Measurements from ENCODE around the gene SERPINA10. TPM values are rescaled to one million over a fixed set of nuclear protein-coding genes. Genes with fewer than 3 reads are reported as not detected.

Gene SERPINA10
- total RNA-seq, 1 experiment from 2014 or later: 0.04 TPM

- no peaks in the 10 kb centered on the region; the same call in 1 of the 2 replicates for H3K27me3 Mint-ChIP-seq (ENCODE audit: low read depth)
- no peak overlapping the region for H3K27ac Mint-ChIP-seq
- POLR2A ChIA-PET: no interaction called here
- no peak for ATAC-seq
- H3K4me3 Mint-ChIP-seq: no peak overlapping the region
- H3K9me3 Mint-ChIP-seq: peaks cover 24% of the 10 kb centered on the region
- DNase-seq (ENCODE audit: low spot score): no peak
- no peaks in the 10 kb centered on the region for H3K36me3 Mint-ChIP-seq
- CTCF ChIA-PET: interaction anchor here (0.6 to 4.1 kb wide), 6 partner anchors 90 to 369 kb away, joined by 3 to 32 read pairs (median 4); no protein-coding TSS in a partner anchor
- H3K4me1 Mint-ChIP-seq: no peaks in the 10 kb centered on the region
- TF ChIP-seq ARID4B (CRISPR knock-in tag; IDR thresholded peaks at IDR 0.05; ENCODE audit: borderline replicate concordance): no peak
- TF ChIP-seq SMAD4 (CRISPR knock-in tag; IDR thresholded peaks at IDR 0.05): no peak
- TF ChIP-seq NR1H2 (CRISPR knock-in tag; IDR thresholded peaks at IDR 0.05): no peak
- no peak for TF ChIP-seq OVOL2 (CRISPR knock-in tag; IDR thresholded peaks at IDR 0.05; ENCODE audit: borderline replicate concordance)
- no peak for TF ChIP-seq TEAD1 (CRISPR knock-in tag; IDR thresholded peaks at IDR 0.05)
- TF ChIP-seq ZNF416 (CRISPR knock-in tag; IDR thresholded peaks at IDR 0.05): no peak
- TF ChIP-seq MLX (CRISPR knock-in tag; IDR thresholded peaks at IDR 0.05): no peak
- TF ChIP-seq NR3C1 (CRISPR knock-in tag; conservative IDR thresholded peaks at IDR 0.05; ENCODE audit: low read depth): no peak
- TF ChIP-seq MXD4 (CRISPR knock-in tag; IDR thresholded peaks at IDR 0.05; ENCODE audit: borderline replicate concordance): no peak
Measured at GRCh38 chr14:94305620-94306019, 12.6 kb upstream of the SERPINA10 start.

GRCh38 chr14:94304243-94304642 is 11.2 kb upstream of the SERPINA10 start:
- H3K36me3 Mint-ChIP-seq: no peaks in the 10 kb centered on the region
- H3K27ac Mint-ChIP-seq: no peak overlapping the region
- H3K9me3 Mint-ChIP-seq: peaks cover 23% of the 10 kb centered on the region
- no peak overlapping the region for H3K4me3 Mint-ChIP-seq
- ATAC-seq: no peak
- ChIA-PET CTCF (interaction anchor here (0.9 kb wide), 1 partner anchor 268 kb away, joined by 3 read pairs; no protein-coding TSS in a partner anchor), POLR2A (no interaction called here)
- no peaks in the 10 kb centered on the region; the same call in 1 of the 2 replicates for H3K27me3 Mint-ChIP-seq (ENCODE audit: low read depth)
- DNase-seq (ENCODE audit: low spot score): no peak
- no peaks in the 10 kb centered on the region for H3K4me1 Mint-ChIP-seq
- TF ChIP-seq ZNF423 (CRISPR knock-in tag; IDR thresholded peaks at IDR 0.05): no peak
- TF ChIP-seq PRDM15 (CRISPR knock-in tag; IDR thresholded peaks at IDR 0.05): no peak
- no peak for TF ChIP-seq IRF1 (CRISPR knock-in tag; IDR thresholded peaks at IDR 0.05)
- no peak for TF ChIP-seq ZSCAN18 (CRISPR knock-in tag; IDR thresholded peaks at IDR 0.05)
- no peak for TF ChIP-seq NR2C2 (CRISPR knock-in tag; IDR thresholded peaks at IDR 0.05)
- TF ChIP-seq USF2 (CRISPR knock-in tag; IDR thresholded peaks at IDR 0.05): no peak
- no peak for TF ChIP-seq ATF1 (CRISPR knock-in tag; IDR thresholded peaks at IDR 0.05)
- TF ChIP-seq ZNF425 (CRISPR knock-in tag; conservative IDR thresholded peaks at IDR 0.05): no peak
- no peak for TF ChIP-seq MLX (CRISPR knock-in tag; IDR thresholded peaks at IDR 0.05)
- TF ChIP-seq ZNF512 (CRISPR knock-in tag; IDR thresholded peaks at IDR 0.05; ENCODE audit: borderline replicate concordance): no peak
